RWPE2 (cell line): ENCODE results near the gene THAP4.

Experiments used
- ATAC-seq: fragments of 200-7000 bp; cut with Tn5 transposase; 3 replicates; pipeline ENCODE4 v1.9.1; 2021; ENCODE audit warnings: low read depth
- DNase-seq: peaks from one replicate; pipeline ENCODE4 v3.0.0-alpha.2; 2020; ENCODE audit warnings: low spot score
- H3K27ac ChIP-seq: fragments of 450-650 bp; 2 replicates; pipeline ENCODE4 v1.5.1; 2017; ENCODE audit warnings: mild to moderate bottlenecking; ENCODE audit not compliant: poor library complexity, severe bottlenecking
- H3K27me3 ChIP-seq: fragments of 250-450 bp; sonication (Bioruptor Pico); 2 replicates; pipeline ENCODE4 v1.5.1; 2021; ENCODE audit warnings: mild to moderate bottlenecking, moderate library complexity; ENCODE audit not compliant: insufficient read depth, poor library complexity, severe bottlenecking
- H3K36me3 ChIP-seq: fragments of 250-450 bp; sonication (Bioruptor Pico); 2 replicates; pipeline ENCODE4 v1.5.1; 2020; ENCODE audit warnings: low read depth, mild to moderate bottlenecking, moderate library complexity
- H3K4me1 ChIP-seq: fragments of 250-450 bp; sonication (Bioruptor Pico); 2 replicates; pipeline ENCODE4 v1.5.1; 2021; ENCODE audit warnings: mild to moderate bottlenecking, moderate library complexity; ENCODE audit not compliant: insufficient read depth, poor library complexity, severe bottlenecking
- H3K4me3 ChIP-seq: fragments of 250-450 bp; sonication (Bioruptor Pico); 2 replicates; pipeline ENCODE4 v1.5.1; 2021; ENCODE audit warnings: mild to moderate bottlenecking, moderate library complexity; ENCODE audit not compliant: severe bottlenecking
- H3K9me3 ChIP-seq: fragments of 250-450 bp; sonication (Bioruptor Pico); 2 replicates; pipeline ENCODE4 v1.5.1; 2021; ENCODE audit warnings: mild to moderate bottlenecking, moderate library complexity; ENCODE audit not compliant: severe bottlenecking
- TF ChIP-seq, protein P1 (sequence below): fragments of 450-650 bp; IDR thresholded peaks from one replicate; pipeline ENCODE4 v1.5.1; 2017; ENCODE audit warnings: mild to moderate bottlenecking, moderate library complexity; ENCODE audit not compliant: poor library complexity, severe bottlenecking

THAP4 gene

DNA sequence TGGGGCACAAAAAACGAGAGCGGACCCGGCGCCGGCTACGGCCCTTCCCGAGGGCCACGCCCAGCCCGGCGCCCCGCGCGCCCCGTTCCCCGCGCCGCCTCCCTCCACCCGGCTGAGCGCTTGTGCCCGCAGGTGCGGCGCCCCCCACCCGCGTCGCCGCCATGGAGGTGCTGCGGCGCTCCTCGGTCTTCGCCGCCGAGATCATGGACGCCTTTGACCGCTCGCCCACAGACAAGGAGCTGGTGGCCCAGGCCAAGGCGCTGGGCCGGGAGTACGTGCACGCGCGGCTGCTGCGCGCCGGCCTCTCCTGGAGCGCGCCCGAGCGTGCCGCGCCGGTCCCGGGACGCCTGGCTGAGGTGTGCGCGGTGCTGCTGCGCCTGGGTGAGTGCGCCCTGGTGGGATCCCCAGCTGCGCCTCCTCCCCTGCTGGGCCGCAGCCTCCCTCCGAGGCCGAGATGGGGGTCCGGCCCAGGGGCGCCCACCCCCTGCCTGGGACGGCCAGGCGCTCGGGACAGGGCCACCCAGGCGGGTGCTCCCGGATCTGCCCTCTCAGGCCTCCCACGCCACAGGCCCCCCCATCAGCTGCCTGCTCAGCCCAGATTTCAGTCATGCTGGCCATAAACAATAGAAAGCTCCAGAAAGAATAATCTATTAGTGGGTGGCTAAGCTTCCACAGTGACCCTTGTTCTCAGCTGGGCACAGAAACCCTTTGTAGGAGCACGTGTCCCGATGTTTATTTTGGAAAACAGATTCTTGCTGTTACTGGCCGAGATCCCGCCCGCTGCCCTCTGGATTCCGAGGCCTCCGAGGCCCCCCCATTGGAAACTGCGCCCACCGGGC is 77.4 kb downstream of the THAP4 start:
- H3K27ac ChIP-seq, result peak overlapping the region; percentile 67
- H3K27me3 ChIP-seq, result no peaks in the 10 kb centered on the region
- H3K4me1 ChIP-seq, result peaks cover 24% of the 10 kb centered on the region

DNA sequence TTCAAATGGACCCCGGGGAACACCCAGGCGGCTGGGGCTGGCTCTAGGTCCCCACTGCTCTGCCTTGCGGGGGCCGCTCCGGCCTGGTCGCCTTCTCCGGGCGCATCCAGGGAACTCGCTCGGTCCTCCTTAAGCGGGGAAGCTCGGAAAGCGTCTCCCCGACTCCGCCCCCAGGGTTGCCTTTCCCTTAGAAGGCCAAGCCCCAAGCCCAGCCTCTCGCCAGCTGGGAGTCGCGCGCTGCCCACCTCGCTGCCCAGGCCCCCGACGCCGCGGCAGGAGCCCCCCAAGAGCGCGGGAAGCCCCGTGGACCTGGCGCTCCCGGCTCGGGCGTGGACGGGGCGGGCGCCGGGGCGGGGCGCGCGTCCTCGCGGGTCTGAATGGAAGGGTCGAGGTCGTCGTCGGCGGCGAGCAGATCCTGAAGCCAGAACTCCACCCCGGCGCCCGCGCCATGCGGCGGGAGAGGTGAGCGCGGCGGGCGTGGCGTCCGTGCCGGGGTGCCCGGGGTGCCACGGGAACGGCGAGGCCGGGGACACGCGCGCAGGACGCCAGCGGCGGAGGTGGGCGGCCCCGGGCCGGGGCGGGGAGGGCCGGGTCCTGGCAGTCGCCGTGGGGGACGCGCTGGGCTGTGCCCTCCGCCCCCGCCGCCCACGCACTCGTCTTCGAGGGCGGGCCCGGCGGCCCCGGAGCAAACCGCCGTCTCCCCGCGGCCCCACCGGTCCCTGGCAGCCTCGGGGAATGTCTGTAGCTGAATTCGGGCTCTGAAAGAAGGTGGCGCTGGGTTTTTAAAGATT is 78.2 kb downstream of the THAP4 start, which contains the start of gene BOK:
Gene BOK, plus strand, starts transcription at position 214 of the 791 bp plus-strand sequence. CDS start 739 bp downstream, outside the sequence.
- TF ChIP-seq, protein P1, sequence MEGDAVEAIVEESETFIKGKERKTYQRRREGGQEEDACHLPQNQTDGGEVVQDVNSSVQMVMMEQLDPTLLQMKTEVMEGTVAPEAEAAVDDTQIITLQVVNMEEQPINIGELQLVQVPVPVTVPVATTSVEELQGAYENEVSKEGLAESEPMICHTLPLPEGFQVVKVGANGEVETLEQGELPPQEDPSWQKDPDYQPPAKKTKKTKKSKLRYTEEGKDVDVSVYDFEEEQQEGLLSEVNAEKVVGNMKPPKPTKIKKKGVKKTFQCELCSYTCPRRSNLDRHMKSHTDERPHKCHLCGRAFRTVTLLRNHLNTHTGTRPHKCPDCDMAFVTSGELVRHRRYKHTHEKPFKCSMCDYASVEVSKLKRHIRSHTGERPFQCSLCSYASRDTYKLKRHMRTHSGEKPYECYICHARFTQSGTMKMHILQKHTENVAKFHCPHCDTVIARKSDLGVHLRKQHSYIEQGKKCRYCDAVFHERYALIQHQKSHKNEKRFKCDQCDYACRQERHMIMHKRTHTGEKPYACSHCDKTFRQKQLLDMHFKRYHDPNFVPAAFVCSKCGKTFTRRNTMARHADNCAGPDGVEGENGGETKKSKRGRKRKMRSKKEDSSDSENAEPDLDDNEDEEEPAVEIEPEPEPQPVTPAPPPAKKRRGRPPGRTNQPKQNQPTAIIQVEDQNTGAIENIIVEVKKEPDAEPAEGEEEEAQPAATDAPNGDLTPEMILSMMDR, result no peak
- Histone ChIP-seq H3K9me3 (no peaks in the 10 kb centered on the region), H3K4me3 (peak within 1 kb of the TSS; percentile 92), H3K27me3 (no peaks in the 10 kb centered on the region), H3K36me3 (peaks cover 15% of the 10 kb centered on the region; the same call in 1 of the 2 replicates), H3K4me1 (peaks cover 24% of the 10 kb centered on the region), H3K27ac (peak within 1 kb of the TSS; percentile 67)
- ATAC-seq (peak; percentile 69), DNase-seq (peak; percentile 88)

More for the DNA sequence above, 77.4 kb downstream of the THAP4 start:
- TF ChIP-seq, protein P1, result no peak
- ATAC-seq (peak; percentile 49), DNase-seq (no peak)
- Histone ChIP-seq H3K4me3 (peak overlapping the region; percentile 92), H3K36me3 (peaks cover 15% of the 10 kb centered on the region; the same call in 1 of the 2 replicates), H3K9me3 (no peaks in the 10 kb centered on the region)

DNA sequence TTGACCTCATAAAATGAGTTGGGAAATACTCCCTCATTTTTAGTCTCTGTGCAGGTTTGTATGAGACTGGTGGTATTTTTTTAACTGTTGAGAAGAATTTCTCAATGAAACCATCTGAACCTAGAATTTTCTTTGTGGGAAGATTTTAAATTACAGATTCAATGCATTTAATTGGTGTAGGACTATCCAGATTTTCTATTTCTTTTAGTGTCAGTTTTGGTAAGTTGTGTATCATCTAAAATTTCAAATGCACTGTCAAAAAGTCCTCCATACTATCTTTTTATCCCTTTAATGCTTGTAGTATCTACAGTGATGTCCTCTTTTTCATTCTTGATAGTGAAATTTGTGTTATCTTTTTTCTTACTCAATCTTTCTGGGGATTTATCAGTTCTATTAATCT is 80.2 kb downstream of the THAP4 start:
- Histone ChIP-seq H3K4me1 (peaks cover 20% of the 10 kb centered on the region), H3K9me3 (no peaks in the 10 kb centered on the region), H3K4me3 (no peak overlapping the region), H3K36me3 (no peaks in the 10 kb centered on the region), H3K27me3 (no peaks in the 10 kb centered on the region), H3K27ac (no peak overlapping the region)
- ATAC-seq (no peak), DNase-seq (no peak)
- TF ChIP-seq, protein P1, result no peak

DNA sequence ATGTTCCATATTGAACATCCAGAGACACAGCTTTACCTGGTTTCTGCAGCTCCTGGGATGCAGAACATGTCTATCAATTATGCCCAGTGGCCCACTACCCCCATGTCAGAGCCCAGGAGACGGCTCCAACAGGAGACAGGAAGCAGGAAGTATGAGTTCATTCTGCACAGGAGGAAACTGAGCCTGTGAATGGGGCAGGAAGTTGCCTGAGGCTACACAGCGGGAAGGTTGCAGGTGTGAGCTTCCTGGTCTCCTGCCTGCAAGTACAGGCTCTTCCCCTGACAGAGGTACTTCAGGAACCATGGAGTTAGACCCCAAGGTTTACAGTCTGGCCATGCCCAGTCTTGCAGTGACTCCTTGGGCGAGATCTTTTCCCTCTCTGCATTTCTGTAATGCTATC is 81.2 kb downstream of the THAP4 start:
- ATAC-seq (no peak; the same call in 2 of the 3 replicates), DNase-seq (no peak)
- Histone ChIP-seq H3K4me3 (no peak overlapping the region), H3K36me3 (no peaks in the 10 kb centered on the region), H3K27ac (peak overlapping the region; percentile 33), H3K9me3 (no peaks in the 10 kb centered on the region), H3K4me1 (peaks cover 16% of the 10 kb centered on the region), H3K27me3 (no peaks in the 10 kb centered on the region)
- TF ChIP-seq, protein P1, result no peak
